OCI-LY1 (cell line): ENCODE measurements around the gene NOMO2.
"Not testable (repeated sequence)": the region's sequence is repeated elsewhere in the genome, so short reads cannot be mapped to it uniquely, and the experiment has no call there.

Source experiments
- EZH2 ChIP-seq: fragments of 200-600 bp; sonication (generic), shearing (Covaris generic); IDR thresholded peaks from 2 replicates; pipeline ENCODE4 v1.8.0; 2017; ENCODE audit warnings: borderline replicate concordance, mixed run types, mild to moderate bottlenecking, antibody characterized with exemption, low read length, moderate library complexity, mixed read lengths
- TF ChIP-seq, protein P1 (sequence below): fragments of 200-600 bp; sonication (generic), shearing (Covaris generic); IDR thresholded peaks from 2 replicates; pipeline ENCODE4 v1.5.1; 2017; ENCODE audit warnings: mild to moderate bottlenecking, antibody characterized with exemption, low read length, moderate library complexity, mixed read lengths

- TF ChIP-seq, protein P1, sequence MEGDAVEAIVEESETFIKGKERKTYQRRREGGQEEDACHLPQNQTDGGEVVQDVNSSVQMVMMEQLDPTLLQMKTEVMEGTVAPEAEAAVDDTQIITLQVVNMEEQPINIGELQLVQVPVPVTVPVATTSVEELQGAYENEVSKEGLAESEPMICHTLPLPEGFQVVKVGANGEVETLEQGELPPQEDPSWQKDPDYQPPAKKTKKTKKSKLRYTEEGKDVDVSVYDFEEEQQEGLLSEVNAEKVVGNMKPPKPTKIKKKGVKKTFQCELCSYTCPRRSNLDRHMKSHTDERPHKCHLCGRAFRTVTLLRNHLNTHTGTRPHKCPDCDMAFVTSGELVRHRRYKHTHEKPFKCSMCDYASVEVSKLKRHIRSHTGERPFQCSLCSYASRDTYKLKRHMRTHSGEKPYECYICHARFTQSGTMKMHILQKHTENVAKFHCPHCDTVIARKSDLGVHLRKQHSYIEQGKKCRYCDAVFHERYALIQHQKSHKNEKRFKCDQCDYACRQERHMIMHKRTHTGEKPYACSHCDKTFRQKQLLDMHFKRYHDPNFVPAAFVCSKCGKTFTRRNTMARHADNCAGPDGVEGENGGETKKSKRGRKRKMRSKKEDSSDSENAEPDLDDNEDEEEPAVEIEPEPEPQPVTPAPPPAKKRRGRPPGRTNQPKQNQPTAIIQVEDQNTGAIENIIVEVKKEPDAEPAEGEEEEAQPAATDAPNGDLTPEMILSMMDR = not testable (repeated sequence)
- TF ChIP-seq EZH2 = not testable (repeated sequence)
These were observed 35.9 kb downstream of the NOMO2 start for GRCh38 chr16:18525882-18526482.
